Measurements from ENCODE around the gene TBC1D22A. TPM values are rescaled to one million over a fixed set of nuclear protein-coding genes. Genes with fewer than 3 reads are reported as not detected.

The TBC1D22A gene
- total RNA-seq, 1 experiment from 2014 or later, result 14.3 TPM

DNA sequence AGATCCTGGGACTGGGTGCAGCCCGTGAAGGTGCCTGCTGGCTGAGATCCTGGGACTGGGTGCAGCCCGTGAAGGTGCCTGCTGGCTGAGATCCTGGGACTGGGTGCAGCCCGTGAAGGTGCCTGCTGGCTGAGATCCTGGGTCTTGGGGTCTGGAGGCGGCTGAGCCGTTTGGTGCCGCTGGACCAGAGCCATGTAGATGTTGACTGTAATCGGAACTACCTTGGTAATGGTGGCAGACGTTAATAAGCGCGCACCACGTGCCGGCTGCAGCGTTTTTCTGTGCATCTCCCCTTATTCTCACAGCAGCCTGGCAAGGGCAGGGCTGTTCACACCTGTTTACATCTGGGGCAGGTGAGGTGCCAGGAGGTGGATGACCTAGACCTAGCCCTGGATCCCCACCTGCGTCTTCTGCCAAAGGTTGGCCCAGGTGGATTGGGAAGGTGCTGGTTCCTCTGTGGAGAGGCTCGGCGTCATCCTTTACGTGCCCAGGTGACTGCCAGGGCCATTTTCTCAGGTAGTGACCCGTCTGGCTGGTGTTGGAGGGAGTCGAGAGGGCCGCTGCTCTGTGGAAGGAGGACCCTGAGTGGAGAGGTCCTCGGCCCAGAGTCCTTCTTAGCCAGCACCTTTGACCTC lies 382.5 kb downstream of the TBC1D22A start:
- CTCF ChIA-PET, result no interaction called here
- H3K27me3 ChIP-seq (ENCODE audit: low read length), result no peaks in the 10 kb centered on the region
- no peak overlapping the region for H3K4me3 ChIP-seq (ENCODE audit: low read length)
- no peaks in the 10 kb centered on the region for H3F3A ChIP-seq (ENCODE audit: low read length, unreplicated experiment)
- no peak for DNase-seq
- H3K4me2 ChIP-seq (ENCODE audit: low read length), result no peak overlapping the region
- intact Hi-C loops (cut with micrococcal nuclease), result no loop called here
- POLR2A ChIA-PET (ENCODE audit: unreplicated experiment), result no interaction called here
- H3K27ac ChIP-seq (ENCODE audit: low read length), result no peak overlapping the region
- TF ChIP-seq EZH2phosphoT487 (IDR thresholded peaks at IDR 0.05; ENCODE audit: borderline replicate concordance, low read length), result no peak
- TF ChIP-seq, protein P1, sequence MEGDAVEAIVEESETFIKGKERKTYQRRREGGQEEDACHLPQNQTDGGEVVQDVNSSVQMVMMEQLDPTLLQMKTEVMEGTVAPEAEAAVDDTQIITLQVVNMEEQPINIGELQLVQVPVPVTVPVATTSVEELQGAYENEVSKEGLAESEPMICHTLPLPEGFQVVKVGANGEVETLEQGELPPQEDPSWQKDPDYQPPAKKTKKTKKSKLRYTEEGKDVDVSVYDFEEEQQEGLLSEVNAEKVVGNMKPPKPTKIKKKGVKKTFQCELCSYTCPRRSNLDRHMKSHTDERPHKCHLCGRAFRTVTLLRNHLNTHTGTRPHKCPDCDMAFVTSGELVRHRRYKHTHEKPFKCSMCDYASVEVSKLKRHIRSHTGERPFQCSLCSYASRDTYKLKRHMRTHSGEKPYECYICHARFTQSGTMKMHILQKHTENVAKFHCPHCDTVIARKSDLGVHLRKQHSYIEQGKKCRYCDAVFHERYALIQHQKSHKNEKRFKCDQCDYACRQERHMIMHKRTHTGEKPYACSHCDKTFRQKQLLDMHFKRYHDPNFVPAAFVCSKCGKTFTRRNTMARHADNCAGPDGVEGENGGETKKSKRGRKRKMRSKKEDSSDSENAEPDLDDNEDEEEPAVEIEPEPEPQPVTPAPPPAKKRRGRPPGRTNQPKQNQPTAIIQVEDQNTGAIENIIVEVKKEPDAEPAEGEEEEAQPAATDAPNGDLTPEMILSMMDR (conservative IDR thresholded peaks at IDR 0.05; ENCODE audit: low read depth, low read length), result no peak
- TF ChIP-seq EZH2 (IDR thresholded peaks at IDR 0.05; ENCODE audit: low read length, unreplicated experiment), result no peak
- H4K20me1 ChIP-seq (ENCODE audit: low read length), result no peaks in the 10 kb centered on the region
- no peak overlapping the region for H3K9ac ChIP-seq (ENCODE audit: low read length)
- ATAC-seq, result no peak
- H3K4me1 ChIP-seq (ENCODE audit: insufficient read depth, low read length), result no peaks in the 10 kb centered on the region
- no TSS peak for BruUV-seq (replicated peaks)
- no peaks in the 10 kb centered on the region for H3K79me2 ChIP-seq (ENCODE audit: low read length)
- H3K36me3 ChIP-seq (ENCODE audit: low read depth, low read length), result no peaks in the 10 kb centered on the region
- no peaks in the 10 kb centered on the region for H3K9me2 ChIP-seq (replicated peaks; ENCODE audit: low read length)
- H2AFZ ChIP-seq (ENCODE audit: low read length), result no peak overlapping the region
- H3K9me3 ChIP-seq (ENCODE audit: low read length), result no peaks in the 10 kb centered on the region

DNA sequence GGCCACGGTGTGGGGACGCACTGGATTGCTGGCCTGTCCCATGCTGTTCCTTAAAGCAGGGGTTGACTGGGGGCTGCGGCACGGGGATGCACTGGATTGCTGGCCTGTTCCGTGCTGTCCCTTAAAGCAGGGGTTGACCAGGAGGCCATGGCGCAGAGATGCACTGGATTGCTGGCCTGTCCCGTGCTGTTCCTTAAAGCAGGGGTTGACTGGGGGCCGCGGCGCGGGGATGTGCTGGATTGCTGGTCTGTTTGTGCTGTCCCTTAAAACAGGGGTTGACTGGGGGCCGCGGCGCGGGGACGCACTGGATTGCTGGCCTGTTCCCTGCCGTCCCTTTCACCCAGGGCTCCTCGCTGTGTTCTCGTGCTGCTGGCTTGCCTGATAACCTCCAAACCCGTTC lies 383.4 kb downstream of the TBC1D22A start:
- no peak for ATAC-seq
- H4K20me1 ChIP-seq (ENCODE audit: low read length), result no peaks in the 10 kb centered on the region
- TF ChIP-seq EZH2phosphoT487 (IDR thresholded peaks at IDR 0.05; ENCODE audit: borderline replicate concordance, low read length), result no peak
- TF ChIP-seq, protein P1 (conservative IDR thresholded peaks at IDR 0.05; ENCODE audit: low read depth, low read length), result no peak
- TF ChIP-seq EZH2 (IDR thresholded peaks at IDR 0.05; ENCODE audit: low read length, unreplicated experiment), result no peak
- intact Hi-C loops (cut with micrococcal nuclease), result no loop called here
- no TSS peak for BruUV-seq (replicated peaks)
- no peak overlapping the region for H3K4me2 ChIP-seq (ENCODE audit: low read length)
- no peak overlapping the region for H3K4me3 ChIP-seq (ENCODE audit: low read length)
- POLR2A ChIA-PET (ENCODE audit: unreplicated experiment), result no interaction called here
- no peak overlapping the region for H2AFZ ChIP-seq (ENCODE audit: low read length)
- no peak overlapping the region for H3K27ac ChIP-seq (ENCODE audit: low read length)
- H3K79me2 ChIP-seq (ENCODE audit: low read length), result no peaks in the 10 kb centered on the region
- H3K27me3 ChIP-seq (ENCODE audit: low read length), result no peaks in the 10 kb centered on the region
- no peak overlapping the region for H3K9ac ChIP-seq (ENCODE audit: low read length)
- no peaks in the 10 kb centered on the region for H3F3A ChIP-seq (ENCODE audit: low read length, unreplicated experiment)
- DNase-seq, result no peak
- CTCF ChIA-PET, result no interaction called here
- H3K36me3 ChIP-seq (ENCODE audit: low read depth, low read length), result no peaks in the 10 kb centered on the region
- no peaks in the 10 kb centered on the region for H3K9me2 ChIP-seq (replicated peaks; ENCODE audit: low read length)
- H3K9me3 ChIP-seq (ENCODE audit: low read length), result no peaks in the 10 kb centered on the region
- H3K4me1 ChIP-seq (ENCODE audit: insufficient read depth, low read length), result no peaks in the 10 kb centered on the region

GRCh38 chr22:47146391-47146790 lies 383.9 kb downstream of the TBC1D22A start:
- ATAC-seq (no peak), DNase-seq (no peak)
- POLR2A ChIA-PET (ENCODE audit: unreplicated experiment), result no interaction called here
- Histone ChIP-seq H3K27ac (ENCODE audit: low read length) (no peak overlapping the region), H3F3A (ENCODE audit: low read length, unreplicated experiment) (no peaks in the 10 kb centered on the region), H3K9ac (ENCODE audit: low read length) (no peak overlapping the region), H3K79me2 (ENCODE audit: low read length) (no peaks in the 10 kb centered on the region), H3K4me3 (ENCODE audit: low read length) (no peak overlapping the region), H3K4me1 (ENCODE audit: insufficient read depth, low read length) (peaks cover 4% of the 10 kb centered on the region; the same call in 1 of the 2 replicates), H3K27me3 (ENCODE audit: low read length) (no peaks in the 10 kb centered on the region), H3K9me2 (replicated peaks; ENCODE audit: low read length) (no peaks in the 10 kb centered on the region), H3K36me3 (ENCODE audit: low read depth, low read length) (no peaks in the 10 kb centered on the region), H2AFZ (ENCODE audit: low read length) (no peak overlapping the region), H3K9me3 (ENCODE audit: low read length) (no peaks in the 10 kb centered on the region), H3K4me2 (ENCODE audit: low read length) (no peak overlapping the region), H4K20me1 (ENCODE audit: low read length) (no peaks in the 10 kb centered on the region)
- intact Hi-C loops (cut with micrococcal nuclease), result no loop called here
- CTCF ChIA-PET, result no interaction called here
- BruUV-seq (replicated peaks), result no TSS peak
- no peak for TF ChIP-seq EZH2phosphoT487 (IDR thresholded peaks at IDR 0.05; ENCODE audit: borderline replicate concordance, low read length)
- TF ChIP-seq, protein P1 (conservative IDR thresholded peaks at IDR 0.05; ENCODE audit: low read depth, low read length), result no peak
- TF ChIP-seq EZH2 (IDR thresholded peaks at IDR 0.05; ENCODE audit: low read length, unreplicated experiment), result no peak

All from PC-3 (cell line).